ENCODE results near the gene ABHD6. TPM values are rescaled to one million over a fixed set of nuclear protein-coding genes. Genes with fewer than 3 reads are reported as not detected.

ABHD6 gene
- total and polyA plus RNA-seq, 9 of the 15 experiments (the other 6 are each of a cell fraction or from before 2014, with no cell fraction given): 0.53 to 3.6 (median 2.5) TPM

DNA sequence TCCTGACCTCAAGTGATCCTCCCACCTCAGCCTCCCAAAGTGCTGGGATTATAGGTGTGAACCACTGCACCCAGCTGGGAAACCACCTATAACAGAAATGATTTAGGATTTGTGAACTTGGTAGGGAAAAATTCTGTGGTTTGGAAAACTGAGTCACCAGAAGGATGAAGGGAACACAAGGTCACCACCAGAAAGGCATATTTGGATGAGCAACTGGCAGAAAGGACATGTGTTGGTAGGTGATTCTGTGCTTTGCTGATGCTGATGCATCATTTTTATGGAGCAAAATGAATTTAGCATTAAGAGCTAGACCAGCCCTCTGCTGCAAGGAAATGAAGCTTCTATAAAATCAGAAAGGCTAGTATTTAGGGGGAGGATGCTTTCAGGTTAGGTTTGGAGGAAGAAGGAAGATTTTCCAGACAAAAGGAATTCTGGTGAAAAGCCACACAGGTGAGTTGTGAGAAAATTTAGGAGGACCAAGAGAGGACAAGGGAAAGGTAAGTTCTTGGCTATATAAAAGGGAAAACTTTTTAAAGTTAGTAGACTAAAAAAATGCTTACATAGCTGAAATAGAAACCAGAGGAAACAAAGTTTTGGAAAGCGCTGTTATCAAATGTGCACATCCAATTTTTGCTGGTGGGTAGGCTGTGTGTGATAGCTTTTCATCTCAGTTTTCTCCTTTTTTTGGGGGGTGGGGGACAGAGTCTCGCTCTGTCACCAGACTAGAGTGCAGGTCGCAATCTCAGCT, 98.7 kb downstream of the ABHD6 start:
- Histone ChIP-seq H2AFZ (ENCODE audit: low read depth, low read length) (no peak overlapping the region), H3K4me2 (ENCODE audit: insufficient read depth, low read length) (no peak overlapping the region), H3K27ac (ENCODE audit: extremely low read depth, low read depth, low read length) (no peak overlapping the region), H3K79me2 (ENCODE audit: control insufficient read depth, insufficient read depth, low read length) (peaks cover 28% of the 10 kb centered on the region), H4K20me1 (replicated peaks; ENCODE audit: control insufficient read depth, insufficient read depth, low read length) (no peaks in the 10 kb centered on the region), H3K4me3 (no peak overlapping the region), H3K9me3 (replicated peaks; ENCODE audit: control insufficient read depth, insufficient read depth, low read depth, low read length) (no peaks in the 10 kb centered on the region), H3K27me3 (ENCODE audit: control insufficient read depth in 2 of 2, insufficient read depth in 2 of 2, low read length in 2 of 2) (no peaks in the 10 kb centered on the region), H3K9me1 (ENCODE audit: control insufficient read depth, insufficient read depth, low read length) (no peaks in the 10 kb centered on the region), H3K4me1 (replicated peaks in 1 of 2; ENCODE audit: control insufficient read depth in 2 of 2, insufficient read depth in 2 of 2, low read length in 2 of 2) (peaks cover 14 to 16% of the 10 kb centered on the region in 2 experiments; a peak in 4 of 5 replicates), H3K36me3 (ENCODE audit: control insufficient read depth, insufficient read depth, low read length) (no peaks in the 10 kb centered on the region), H3K9ac (ENCODE audit: insufficient read depth in 1 of 2, low read depth in 2 of 2, low read length in 2 of 2) (no peak overlapping the region)
- FAIRE-seq: no peak
- WGBS (ENCODE audit: insufficient coverage, low coverage, missing lambda C conversion rate): 100% methylated on average over 2 of the region's 3 CpGs
- intact Hi-C loops (cut with micrococcal nuclease) (no loop called here), in situ Hi-C loops (cut with MboI) (no loop called here)
- no peak for ATAC-seq
- ChIA-PET POLR2A (interaction anchor here (0.6 to 1.7 kb wide), 4 partner anchors 10 to 85 kb away, joined by 3 to 9 read pairs (median 3); no protein-coding TSS in a partner anchor), CTCF (ENCODE audit: low intra/inter-chr PET ratio) (no interaction called here)
- no TSS peak for BruUV-seq (replicated peaks)
- no peak for DNase-seq (ENCODE audit: extremely low read depth in 1 of 4, low spot score in 3 of 4)
- TF ChIP-seq C11orf30 (IDR thresholded peaks at IDR 0.05; ENCODE audit: low read depth) (peak; percentile 74), MAFG (tag; conservative IDR thresholded peaks at IDR 0.05) (peak; percentile 58; the same call in 1 of the 2 replicates), MAFF (IDR thresholded peaks at IDR 0.05; ENCODE audit: low read length) (peak; percentile 25; the same call in 1 of the 2 replicates), CBX5 (IDR thresholded peaks at IDR 0.05; ENCODE audit: borderline replicate concordance, low read depth) (no peak), ZNF316 (IDR thresholded peaks at IDR 0.05) (peak; percentile 75), NBN (IDR thresholded peaks at IDR 0.05; ENCODE audit: low read depth) (no peak)
- TF ChIP-seq, protein P1, sequence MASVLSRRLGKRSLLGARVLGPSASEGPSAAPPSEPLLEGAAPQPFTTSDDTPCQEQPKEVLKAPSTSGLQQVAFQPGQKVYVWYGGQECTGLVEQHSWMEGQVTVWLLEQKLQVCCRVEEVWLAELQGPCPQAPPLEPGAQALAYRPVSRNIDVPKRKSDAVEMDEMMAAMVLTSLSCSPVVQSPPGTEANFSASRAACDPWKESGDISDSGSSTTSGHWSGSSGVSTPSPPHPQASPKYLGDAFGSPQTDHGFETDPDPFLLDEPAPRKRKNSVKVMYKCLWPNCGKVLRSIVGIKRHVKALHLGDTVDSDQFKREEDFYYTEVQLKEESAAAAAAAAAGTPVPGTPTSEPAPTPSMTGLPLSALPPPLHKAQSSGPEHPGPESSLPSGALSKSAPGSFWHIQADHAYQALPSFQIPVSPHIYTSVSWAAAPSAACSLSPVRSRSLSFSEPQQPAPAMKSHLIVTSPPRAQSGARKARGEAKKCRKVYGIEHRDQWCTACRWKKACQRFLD (CRISPR knock-in tag; IDR thresholded peaks at IDR 0.05): no peak

Data from K562 (cell line).